ENCODE data around the gene RNF38.
A peak's percentile ranks its signal among the peaks of the same experiment; 100 is the strongest.
"Not testable (repeated sequence)": the region's sequence is repeated elsewhere in the genome, so short reads cannot be mapped to it uniquely, and the experiment has no call there.

RNF38 gene

GRCh38 chr9:36402536-36402935 is 2.5 kb upstream of the RNF38 start:
- DNase-seq (ENCODE audit: low read depth): no peak

DNA sequence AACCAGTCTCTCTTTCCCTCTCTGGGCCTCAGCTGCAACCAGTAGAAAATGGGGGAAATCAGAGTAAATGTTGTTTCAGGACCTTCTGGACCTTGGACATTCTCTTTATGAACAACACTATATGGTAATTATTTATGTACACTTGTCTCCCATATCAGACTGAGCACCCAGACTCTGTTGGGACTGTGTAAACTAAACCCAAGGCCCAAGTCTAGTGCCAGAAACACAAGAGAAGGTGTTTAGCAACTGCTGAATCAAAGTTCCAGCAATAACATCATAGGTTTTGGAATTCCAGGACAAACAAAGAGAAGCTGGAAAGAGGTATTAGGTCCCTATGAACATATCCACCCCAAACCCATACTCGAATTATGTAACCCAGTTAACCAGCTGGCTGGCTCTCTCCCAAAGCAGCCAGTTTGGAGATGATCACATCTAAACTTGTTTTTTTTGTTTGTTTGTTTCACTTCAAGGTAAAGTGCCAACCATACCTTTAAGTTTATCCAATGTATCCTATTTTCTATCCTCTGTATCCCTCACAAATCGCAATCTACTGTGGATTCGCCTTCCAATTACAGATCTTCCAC is 1.9 kb upstream of the RNF38 start:
- DNase-seq (ENCODE audit: low read depth): no peak

DNA sequence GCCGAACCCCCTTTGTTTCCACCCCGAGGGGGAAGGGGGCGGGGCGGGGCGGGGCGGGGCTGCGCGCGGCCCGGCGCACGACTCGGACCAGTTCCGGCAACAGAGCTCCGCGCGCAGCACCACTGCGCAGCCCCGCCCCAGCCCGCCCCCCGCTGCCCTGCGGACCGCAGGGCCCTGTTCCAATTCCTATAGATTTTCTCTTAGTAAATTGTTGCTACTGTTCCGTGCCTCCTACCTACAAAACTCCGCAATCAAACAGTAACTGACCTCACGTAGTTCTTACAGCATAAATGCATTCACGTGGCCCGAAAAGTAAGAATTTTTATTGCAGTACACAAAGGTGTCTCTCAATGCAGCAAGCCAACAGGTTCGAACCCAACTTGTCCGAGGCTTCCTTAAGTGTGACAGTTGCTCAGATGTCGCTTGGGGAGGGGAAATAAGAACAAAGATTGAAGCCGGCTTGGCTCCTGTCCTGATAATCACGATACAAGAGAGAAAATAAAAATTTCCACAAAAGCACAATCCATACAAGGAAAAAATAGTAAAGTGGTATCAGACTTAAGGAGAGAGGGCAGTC is 1.2 kb upstream of the RNF38 start:
- DNase-seq (ENCODE audit: low read depth): no peak

DNA sequence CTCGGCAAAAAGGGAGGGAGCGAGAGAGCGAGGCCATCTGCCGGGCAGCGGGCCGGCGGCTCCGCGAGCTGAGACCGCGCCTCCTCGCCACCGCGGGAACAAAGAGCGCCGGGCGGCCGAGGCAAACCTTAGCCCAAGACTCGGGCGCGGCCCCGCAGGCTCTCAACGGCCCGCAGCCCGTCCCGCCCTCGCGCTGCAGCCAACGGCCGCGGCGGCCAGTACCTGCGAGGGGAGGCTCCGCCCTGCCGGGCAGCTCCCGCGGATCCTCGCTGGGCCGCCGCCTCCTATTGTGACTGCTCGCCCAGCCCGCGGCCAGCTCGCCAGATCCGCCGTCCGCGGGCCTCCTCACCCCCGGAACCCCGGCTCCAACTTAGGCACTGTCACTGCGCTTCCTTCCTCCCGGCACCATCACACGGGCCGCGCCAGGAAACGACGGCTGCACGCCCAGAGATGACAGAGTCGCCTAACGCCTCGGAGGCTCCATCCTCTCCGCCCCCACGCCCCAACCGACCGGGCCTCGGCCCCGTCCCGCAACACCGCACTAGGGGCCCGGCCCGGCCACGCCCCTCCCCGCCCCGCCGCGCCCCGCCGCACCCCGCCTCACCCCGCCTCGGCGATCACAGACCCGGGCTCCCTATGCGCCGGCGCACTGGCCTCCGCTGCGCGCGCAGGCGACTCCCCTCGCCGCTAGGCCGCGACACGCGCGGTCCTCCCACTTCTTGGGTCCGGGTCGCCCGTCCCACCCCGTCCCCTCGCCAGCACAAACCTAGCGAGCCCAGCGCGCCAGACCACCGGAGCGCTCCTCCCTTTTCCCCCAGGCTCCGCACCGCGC is 479 bp upstream of the RNF38 start:
- peak; percentile 86 for DNase-seq (ENCODE audit: low read depth)

- no peak for DNase-seq (ENCODE audit: low read depth)
These were observed 1.3 kb downstream of the RNF38 start for GRCh38 chr9:36398745-36399144.

DNA sequence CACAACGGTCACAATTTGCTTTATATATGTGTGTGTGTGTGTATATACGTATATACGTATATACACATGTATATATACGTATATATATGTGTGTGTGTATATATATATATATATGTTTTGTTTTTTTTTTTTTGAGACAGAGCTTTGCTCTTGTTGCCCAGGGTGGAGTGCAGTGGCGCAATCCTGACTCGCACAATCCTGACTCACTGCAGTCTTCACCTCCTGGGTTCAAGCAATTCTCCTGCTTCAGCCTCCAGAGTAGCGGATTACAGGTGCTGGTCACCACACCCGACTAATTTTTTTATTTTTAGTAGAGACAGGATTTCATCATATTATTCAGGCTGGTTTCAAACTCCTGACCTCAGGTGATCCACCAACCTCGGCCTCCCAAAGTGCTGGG is 3.1 kb downstream of the RNF38 start:
- DNase-seq (ENCODE audit: low read depth): no peak

DNA sequence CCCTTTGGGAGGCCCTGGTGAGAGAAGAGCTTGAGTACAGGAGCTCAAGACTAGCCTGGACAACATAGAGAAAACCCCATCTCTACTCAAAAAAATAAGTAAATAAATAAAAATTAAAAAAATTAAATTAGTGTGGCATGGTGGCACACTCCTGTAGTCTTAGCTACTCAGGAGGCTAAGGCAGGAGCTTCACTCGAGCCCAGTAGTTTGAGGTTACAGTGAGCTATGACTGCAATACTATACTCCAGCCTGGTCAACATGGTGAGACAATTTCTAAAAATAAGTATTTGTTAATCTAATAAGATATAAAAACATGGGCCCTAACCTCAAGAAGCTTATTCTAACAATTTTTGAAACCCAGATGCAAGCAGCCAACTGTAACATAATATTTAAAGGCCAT is 7.6 kb downstream of the RNF38 start:
- DNase-seq (ENCODE audit: low read depth): no peak

DNA sequence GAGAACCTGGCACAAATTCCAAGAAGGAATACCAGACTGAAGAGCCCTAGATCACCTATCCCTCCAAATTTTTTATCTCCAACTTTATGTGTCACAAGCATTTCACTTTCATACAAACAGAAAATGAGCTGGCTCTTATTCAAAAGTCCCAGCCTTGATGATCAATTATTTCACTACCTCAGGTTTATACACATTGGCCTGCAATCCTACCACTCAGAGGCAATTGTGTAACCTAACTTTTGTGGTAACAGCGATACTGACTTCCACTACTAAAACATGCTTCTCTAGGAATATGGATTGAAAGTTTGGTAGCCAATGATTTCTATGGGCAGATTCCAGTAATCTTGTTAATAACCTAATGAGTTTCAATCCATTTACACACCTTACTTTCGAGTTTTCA is 10.5 kb downstream of the RNF38 start:
- DNase-seq (ENCODE audit: low read depth): no peak

DNA sequence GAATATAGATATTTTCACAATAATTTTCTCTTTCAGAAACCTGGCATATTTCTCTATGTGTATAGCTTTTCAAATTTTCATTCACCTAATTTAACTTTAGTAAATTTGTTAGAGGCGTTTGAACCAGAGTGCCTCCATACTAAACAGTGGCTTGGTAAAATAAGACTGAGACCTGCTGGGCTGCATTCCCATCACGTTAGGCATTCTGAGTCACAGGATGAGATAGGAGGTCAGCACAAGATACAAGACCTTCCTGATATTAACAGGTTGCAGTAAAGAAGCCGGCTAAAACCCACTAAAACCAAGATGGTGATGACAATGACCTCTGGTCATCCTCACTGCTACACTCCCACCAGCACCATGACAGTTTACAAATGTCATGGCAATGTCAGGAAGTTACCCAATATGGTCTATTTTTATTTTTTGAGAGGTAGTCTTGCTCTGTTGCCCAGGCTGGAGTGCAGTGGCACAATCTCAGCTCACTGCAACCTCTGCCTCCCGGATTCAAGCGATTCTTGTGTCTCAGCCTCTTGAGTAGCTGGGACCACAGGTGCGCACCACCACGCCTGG is 13.6 kb downstream of the RNF38 start:
- DNase-seq (ENCODE audit: low read depth): not testable (repeated sequence)

GRCh38 chr9:36382484-36382883 is 17.6 kb downstream of the RNF38 start:
- DNase-seq (ENCODE audit: low read depth): no peak

DNA sequence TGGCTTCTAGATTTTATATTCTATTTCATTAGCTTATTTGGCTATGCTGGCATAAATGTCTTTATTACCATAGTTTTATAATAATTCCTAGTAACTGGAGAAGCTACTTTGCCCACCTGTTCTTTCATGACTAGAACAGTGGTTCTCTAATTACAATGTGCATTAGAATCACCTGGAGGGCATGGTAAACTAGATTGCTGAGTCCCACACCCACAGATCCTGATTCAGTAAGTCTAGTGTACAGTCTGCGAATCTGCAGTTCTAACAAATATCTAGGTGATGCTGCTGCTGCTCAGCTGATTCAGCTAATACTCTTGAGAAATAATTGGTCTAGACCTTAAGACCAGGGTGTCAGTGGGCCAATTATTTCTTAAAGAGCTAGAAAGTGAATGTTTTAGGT is 35.5 kb downstream of the RNF38 start:
- no peak for DNase-seq (ENCODE audit: low read depth)

GRCh38 chr9:36363448-36363847 is 36.6 kb downstream of the RNF38 start:
- no peak for DNase-seq (ENCODE audit: low read depth)

- no peak for DNase-seq (ENCODE audit: low read depth)
These were observed 41.6 kb downstream of the RNF38 start for GRCh38 chr9:36358486-36358885.

- no peak for DNase-seq (ENCODE audit: low read depth)
These were observed 42.4 kb downstream of the RNF38 start for GRCh38 chr9:36357639-36358038.

DNA sequence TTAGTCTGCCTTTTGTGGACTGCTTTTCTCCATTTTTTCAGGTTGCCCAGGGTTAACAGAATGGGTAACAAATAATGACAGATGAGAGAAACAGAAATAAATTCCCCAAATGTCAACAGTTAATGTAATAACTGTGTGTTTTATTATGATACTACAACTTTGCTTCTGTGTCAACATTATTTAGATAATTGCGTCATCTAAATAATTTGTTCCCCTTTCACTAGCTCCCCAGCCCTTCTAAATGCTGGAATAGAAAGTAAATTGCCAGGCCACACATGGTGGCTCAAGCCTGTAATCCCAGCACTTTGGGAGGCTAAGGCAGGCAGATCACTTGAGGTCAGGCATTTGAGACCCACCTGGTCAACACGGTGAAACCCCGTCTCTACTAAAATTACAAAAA is 53.5 kb downstream of the RNF38 start:
- no peak for DNase-seq (ENCODE audit: low read depth)

DNA sequence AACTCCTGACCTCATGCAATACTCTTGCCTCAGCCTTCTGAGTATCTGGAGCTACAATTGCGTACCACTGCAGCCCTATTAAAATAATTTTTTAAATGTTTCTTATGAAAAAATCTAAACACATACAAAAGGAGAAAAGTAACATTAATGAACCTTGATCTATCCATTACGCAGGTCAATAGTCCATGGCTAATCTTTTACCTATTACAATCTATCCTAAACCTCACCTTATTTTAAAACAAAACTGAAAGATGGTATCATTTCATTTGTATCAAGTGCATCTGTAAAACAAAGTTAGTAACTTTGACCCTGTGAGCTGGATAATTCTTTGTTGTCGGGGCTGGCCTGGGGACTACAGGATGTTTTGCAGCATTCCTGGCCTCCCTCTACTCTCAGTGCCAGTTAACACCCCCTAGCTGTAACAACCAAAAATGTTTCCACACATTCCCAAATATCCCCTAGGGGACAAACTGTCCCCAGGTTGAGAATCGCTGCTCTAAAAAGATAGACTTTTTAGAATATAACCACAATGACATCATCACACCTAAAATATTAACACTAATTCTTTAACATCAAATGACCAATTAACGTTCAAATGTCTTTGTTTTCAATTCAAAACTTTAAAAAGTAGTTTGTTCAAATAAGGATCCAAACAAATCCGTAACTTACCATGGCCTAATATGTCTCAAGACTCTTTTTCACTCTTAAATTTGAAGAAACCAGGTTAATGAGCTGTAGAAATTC is 54.8 kb downstream of the RNF38 start:
- DNase-seq (ENCODE audit: low read depth): no peak

- DNase-seq (ENCODE audit: low read depth): no peak
These were observed 58.0 kb downstream of the RNF38 start for GRCh38 chr9:36341936-36342577.

- no peak for DNase-seq (ENCODE audit: low read depth)
These were observed 62.2 kb downstream of the RNF38 start for GRCh38 chr9:36337865-36338264.

DNA sequence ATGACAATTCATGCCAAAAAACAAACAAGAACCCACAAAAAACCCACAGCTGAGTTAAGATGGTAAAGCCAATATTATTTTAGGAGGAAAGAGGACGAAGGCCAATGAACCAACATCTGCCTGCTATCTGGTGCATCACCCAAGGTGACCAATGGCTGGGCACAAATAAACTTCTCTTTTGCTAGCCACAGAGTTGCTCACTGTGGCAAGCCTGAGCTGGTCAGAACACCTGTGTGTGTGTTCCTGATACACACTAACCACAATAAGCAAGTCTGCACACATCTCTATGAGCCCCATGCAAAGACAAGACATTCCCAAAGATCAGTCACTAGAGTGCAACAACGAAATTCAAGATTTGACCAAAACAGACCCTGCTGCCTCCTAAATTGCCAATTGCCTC is 63.1 kb downstream of the RNF38 start:
- no peak for DNase-seq (ENCODE audit: low read depth)

DNA sequence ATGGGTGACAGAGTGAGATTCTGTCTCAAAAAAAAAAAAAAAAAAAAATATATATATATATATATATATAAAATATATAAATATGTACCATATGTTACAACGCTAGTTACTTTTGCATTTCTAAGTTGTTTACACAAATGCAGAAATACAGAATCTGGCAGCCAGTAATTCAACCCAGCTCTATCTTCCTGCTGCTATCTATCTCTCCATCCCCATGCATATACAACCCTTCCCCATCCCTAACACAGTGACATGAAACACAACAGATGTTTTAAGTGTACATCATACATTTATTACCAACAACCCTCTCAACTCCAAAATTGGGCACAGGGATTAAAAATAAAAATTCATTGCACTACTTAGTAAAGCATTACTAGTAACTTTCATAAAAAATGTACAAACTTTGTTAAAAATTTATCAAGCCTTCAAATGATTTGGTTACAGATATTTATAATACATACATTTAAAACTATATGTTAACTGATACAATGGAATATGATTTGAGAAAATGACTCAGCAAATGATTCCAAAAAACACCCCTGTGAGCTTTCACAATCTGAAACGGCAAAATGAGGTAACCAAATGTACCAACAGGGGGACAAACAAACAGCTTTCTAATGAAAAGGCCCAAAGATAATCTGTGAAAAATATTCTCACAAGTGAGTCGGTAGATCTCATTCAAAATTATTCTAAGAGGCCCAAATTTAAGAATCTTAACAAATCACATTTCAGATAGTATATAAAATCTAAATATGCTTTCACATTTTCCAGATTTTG is 63.8 kb downstream of the RNF38 start:
- no peak for DNase-seq (ENCODE audit: low read depth)

DNA sequence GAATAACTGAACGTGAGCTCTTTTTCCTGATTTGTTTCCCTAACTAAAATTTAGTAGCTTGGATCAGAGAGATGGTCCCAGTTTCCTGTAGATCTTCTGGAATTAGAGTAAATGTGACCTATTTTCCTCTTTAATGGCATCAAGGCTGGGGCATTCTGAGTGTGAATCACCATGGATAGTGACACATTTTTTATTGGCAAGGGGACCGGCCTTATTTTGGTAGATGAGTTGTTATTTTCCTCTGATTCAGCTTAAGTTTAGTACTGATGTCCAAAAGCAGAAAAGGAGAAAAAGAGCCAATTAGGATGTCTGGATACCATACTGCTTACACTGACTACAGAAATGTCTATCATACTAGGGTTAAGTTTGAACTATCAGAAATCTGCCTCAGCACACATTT is 68.1 kb downstream of the RNF38 start:
- no peak for DNase-seq (ENCODE audit: low read depth)

Measured in activated T-cell treated with anti-CD3 and anti-CD28 coated beads for 1 hour (primary cell).